ENCODE results near the gene PRKG1. TPM values are rescaled to one million over a fixed set of nuclear protein-coding genes. Genes with fewer than 3 reads are reported as not detected.
A peak's percentile ranks its signal among the peaks of the same experiment; 100 is the strongest.
"Not testable (repeated sequence)": the region's sequence is repeated elsewhere in the genome, so short reads cannot be mapped to it uniquely, and the experiment has no call there.

PRKG1 gene
- total RNA-seq, 1 experiment from 2014 or later, result 1.7 TPM

DNA sequence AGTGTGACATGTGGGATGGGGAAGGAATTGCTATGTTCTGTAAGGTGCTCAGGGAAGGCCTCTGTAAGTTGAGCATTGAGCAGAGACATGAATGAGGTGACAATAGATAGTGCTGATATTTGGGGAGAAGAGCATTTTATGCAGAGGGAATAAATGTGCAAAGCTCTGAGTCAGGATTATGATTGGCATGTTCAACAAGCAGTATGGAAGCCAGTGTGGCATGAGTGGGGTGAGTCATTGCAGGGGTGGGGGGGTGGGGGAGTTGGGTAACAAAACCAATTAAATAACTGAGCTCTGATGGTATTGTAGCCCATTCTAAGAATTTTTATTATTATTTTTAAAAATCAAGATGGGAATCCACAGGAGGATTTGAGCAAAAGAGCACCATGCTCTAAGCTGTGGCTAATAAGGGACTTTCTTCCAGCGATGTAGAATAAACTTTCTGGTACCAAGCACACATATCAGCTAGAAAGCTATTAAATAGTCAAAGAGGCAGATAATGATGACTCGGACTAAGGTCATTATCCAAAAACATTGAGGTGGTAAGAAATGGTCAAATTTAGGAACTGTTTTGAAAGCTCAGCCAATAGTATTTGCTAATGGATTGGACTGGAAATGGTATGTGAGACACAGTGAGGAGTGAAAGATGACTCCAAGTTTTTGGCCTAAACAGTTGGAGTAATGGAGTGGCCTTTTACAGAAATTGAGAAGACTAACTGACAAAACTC, 96.4 kb downstream of the PRKG1 start:
- DNase-seq (ENCODE audit: low read depth), result peak; percentile 28

DNA sequence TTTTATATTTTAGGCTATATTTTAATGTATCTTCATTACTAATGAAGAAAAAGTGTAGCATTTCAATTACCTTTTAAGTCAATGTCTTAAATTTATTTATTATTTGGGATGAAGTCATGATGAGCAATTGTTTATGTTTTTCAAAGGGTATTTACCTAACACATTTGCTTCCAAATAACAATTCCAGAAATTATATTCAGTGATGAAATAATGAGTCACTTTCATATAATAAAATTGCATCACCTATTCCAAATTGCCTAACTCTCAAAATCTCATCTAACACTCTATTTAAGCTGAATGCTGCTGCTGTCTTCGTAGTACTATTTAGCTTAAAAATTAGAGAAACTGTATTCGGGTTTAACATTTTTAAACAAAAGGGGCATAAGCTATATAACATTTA, 97.7 kb downstream of the PRKG1 start:
- no peak for DNase-seq (ENCODE audit: low read depth)

DNA sequence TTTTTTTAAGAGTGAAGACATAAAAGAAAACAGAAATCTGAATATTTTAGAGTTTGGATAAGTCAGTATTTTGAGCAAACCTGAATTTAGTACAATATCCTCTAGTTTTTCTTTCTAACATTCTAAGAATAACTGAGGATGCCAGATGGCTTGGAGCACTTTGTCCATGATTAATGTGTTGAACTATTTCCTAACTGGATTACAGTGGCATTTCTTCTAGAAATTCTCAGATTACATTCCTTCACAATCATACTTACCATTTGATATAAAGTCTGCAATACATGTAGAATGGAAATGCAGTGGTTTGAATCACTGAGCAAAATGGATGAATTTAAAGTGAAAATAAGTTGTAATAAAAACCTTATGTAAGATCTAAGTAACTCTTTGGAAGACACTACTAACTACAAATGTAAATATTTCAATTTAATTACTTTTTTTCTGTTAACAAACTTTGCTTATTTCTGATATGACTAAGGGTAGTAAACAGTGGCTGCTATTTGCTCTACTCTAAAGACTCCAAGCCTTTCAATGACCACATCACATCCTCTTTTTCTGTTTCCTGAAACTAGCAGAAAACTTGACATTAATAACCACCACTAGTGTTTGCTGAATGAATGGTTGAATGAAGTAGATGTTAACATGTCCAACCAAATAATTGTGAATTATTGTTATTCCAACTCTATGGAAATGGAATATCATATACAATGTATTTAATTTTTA, 102.8 kb downstream of the PRKG1 start:
- DNase-seq (ENCODE audit: low read depth), result peak; percentile 34

- DNase-seq (ENCODE audit: low read depth), result no peak
Observed at GRCh38 chr10:51178634-51179033, 104.3 kb downstream of the PRKG1 start.

DNA sequence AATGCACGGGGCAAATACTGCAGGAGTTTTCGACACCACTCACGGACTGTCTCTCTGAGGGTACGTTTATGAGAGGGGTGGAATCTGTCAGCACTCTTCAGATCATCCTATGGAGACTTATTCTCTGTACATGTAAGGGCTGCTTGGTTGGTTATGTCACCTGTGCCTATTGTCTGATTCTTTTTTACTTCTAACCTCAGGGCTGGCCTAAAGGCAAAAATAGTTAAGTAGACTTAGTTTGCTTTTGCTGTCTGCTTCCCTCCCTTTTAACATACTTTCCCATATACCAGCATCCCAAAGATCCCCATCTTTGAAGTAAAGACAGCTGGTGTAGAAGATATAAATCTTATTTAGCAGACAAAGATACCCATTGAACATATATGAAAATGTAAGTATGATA, 105.9 kb downstream of the PRKG1 start:
- no peak for DNase-seq (ENCODE audit: low read depth)

GRCh38 chr10:51183783-51184182, 109.5 kb downstream of the PRKG1 start:
- DNase-seq (ENCODE audit: low read depth), result no peak

GRCh38 chr10:51186361-51186760, 112.1 kb downstream of the PRKG1 start:
- no peak for DNase-seq (ENCODE audit: low read depth)

DNA sequence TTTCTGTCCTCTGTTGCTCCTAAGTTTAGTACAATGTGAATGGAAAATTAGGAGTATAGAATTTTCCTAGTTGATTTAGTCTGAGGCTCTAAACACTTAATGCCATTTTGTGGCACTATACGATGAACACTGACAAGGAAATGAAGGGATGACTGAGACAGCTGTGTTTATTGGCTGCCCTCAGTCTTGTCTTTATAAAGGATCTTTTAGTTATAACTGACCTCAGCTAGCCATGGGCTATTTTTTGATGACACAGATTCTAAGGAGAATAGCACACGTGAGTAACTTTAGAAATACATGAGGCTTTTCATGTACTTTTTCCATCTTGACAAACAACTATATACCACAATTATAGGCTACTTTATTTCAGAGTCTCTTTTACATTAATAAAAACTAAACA, 113.7 kb downstream of the PRKG1 start:
- DNase-seq (ENCODE audit: low read depth), result no peak

GRCh38 chr10:51188866-51189265, 114.6 kb downstream of the PRKG1 start:
- DNase-seq (ENCODE audit: low read depth), result no peak

GRCh38 chr10:51196508-51197175, 122.4 kb downstream of the PRKG1 start:
- no peak for DNase-seq (ENCODE audit: low read depth)

DNA sequence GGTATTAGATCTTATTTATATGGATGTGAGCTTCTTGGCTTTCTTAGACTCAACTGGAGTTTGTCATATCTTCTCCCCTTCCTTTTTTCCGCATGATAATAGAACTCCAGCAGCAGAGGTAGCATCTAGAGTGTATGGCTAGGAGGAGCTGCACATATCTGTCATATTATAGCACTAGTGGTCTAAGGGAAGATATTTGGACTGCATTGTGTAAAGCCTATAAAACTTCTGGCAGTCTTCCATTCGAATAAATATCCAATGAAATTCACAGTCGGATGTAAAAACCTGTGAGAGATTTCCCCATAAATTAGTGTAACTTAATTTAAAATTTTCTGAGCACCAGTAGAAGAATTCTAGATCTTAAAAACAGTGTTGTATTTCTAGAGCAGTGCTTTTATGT, 123.9 kb downstream of the PRKG1 start:
- no peak for DNase-seq (ENCODE audit: low read depth)

DNA sequence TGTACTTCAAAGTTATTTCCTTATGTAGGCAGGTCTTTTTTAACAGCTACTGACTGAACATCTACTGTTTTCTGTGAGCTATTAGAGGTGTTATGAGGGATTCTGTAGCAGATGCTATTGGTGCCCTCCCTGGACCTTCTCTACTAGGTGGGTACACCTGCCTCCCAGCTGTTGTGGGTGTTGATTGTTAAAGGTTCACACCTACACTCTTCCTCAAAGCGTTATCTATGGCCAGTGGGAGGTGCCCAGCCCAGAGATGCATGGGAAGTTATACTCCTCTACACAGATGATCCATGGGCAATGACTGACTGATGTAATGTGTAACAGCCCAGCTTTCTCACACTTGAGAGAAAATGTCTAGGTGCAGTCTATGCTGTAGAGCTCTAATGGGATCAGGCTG, 127.7 kb downstream of the PRKG1 start:
- DNase-seq (ENCODE audit: low read depth), result no peak

DNA sequence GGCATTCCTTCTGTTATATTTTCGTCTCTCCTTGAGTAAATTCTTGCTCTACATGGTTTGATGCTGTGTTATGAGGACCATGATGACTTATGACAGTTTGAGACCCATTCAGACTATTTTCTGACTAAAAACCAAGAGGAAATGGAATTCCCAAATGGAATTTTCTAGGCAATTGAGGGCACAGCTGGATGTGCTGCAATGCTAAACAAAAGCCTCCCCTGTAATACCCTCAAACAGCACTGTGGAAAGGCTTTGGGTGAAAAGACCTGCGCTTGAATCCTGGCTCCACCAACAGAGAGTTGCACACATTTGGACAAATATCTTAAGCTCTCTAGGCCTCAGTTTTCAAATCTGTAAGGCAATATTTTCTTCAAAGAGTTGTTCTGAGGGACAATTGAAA, 129.1 kb downstream of the PRKG1 start:
- DNase-seq (ENCODE audit: low read depth), result no peak

- no peak for DNase-seq (ENCODE audit: low read depth)
Observed at GRCh38 chr10:51204066-51204465, 129.8 kb downstream of the PRKG1 start.

DNA sequence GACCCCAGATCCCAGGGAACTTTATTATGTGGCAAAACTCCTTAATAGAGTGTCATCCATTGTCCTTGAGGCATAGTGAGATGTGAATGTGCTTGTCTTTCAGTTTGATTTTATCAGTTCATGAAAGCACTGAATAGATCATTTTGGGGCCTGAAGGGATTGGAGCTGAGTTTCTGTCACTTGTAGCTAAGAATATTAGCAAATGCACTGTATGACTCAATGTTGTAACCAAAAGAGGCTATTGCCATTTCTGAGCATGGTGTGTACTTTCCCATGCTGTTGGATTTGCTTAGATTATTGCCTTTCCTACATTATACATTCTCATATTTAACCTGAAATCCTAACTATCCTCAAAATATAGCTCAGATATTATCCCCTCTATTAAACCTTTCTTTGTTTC, 130.4 kb downstream of the PRKG1 start:
- no peak for DNase-seq (ENCODE audit: low read depth)

DNA sequence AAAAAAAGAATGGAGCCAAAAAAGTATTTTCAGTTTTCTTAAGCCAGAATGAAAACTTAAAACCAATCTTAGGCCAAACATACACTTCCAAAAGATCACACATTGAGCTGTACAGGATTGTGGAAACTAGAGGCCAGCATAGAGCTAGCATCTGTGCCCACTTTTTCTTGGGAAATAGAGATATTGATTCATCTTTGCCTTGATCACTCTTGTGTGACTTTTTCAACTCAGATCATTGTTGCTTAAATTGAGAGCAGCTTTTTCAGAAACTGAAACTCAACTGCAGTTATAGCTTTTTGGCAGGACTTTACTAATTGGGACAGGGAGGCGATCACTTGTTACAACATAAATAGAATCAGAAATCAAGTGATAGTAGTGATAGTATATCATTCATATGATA, 132.2 kb downstream of the PRKG1 start:
- no peak for DNase-seq (ENCODE audit: low read depth)

DNA sequence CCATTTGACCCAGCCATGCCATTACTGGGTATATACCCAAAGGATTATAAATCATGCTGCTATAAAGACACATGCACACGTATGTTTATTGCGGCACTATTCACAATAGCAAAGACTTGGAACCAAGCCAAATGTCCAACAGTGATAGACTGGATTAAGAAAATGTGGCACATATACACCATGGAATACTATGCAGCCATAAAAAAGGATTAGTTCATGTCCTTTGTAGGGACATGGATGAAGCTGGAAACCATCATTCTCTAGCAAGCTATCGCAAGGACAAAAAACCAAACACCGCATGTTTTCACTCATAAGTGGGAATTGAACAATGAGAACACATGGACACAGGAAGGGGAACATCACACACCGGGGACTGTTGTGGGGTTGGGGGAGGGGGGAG, 138.7 kb downstream of the PRKG1 start:
- DNase-seq (ENCODE audit: low read depth), result not testable (repeated sequence)

- no peak for DNase-seq (ENCODE audit: low read depth)
Observed at GRCh38 chr10:51214207-51215196, 140.2 kb downstream of the PRKG1 start.

DNA sequence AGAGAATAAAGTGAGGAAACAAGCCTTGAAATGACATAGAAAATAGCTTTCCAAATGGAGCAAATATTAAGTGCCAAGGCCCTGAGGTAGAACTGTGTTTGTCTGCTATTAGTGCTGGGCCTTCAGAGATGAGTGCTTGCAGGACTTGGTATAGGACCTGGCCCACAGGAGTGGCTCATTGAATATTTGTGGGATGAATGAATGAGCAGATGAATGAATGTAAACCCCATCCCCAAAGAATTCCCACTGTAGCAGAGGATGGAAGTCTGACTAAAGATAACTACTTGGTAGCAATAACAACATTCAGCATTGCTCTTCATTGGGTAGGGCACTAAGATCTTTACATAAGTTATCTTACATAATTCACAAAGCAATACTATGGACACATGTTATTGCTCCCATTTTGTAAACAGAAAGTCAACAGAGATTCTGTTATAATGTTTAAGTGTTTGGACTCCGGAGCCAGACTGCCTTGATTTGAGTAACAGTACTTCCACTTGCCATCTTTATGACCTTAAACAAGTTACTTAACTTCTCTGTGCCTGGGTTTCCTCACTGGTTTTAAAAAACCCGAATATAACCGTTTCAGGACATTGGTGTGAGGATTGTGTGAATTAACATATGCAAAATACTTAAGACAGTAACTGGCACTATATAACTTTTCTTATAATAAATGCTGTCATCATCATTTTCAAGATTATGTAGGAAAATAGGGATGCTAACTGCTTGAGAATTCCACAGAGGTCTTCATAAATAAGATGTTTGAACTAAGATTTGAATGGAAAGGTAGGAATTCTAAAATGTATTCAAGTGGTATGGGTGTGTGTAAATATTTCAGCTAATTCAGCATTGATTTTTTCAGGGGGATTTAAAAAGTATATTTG, 141.9 kb downstream of the PRKG1 start:
- no peak for DNase-seq (ENCODE audit: low read depth)

DNA sequence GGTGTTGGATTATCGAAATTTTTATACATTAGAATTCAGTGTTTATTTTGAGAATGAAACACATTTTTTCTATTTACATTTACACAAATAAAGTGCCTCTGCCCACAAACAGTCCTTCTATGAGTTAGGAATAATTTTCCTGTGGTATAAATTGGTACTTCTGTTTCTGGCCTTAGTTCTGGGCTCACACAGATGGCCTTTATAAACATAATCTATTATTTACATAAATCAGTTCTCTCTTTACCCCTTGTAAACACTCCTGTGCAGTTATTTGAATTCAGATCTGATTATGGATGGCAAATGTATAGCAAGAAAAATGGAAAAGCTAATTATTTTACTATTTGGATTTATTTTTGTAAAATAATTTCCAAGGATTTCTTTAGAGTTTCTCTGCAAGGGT, 143.2 kb downstream of the PRKG1 start:
- no peak for DNase-seq (ENCODE audit: low read depth)

DNA sequence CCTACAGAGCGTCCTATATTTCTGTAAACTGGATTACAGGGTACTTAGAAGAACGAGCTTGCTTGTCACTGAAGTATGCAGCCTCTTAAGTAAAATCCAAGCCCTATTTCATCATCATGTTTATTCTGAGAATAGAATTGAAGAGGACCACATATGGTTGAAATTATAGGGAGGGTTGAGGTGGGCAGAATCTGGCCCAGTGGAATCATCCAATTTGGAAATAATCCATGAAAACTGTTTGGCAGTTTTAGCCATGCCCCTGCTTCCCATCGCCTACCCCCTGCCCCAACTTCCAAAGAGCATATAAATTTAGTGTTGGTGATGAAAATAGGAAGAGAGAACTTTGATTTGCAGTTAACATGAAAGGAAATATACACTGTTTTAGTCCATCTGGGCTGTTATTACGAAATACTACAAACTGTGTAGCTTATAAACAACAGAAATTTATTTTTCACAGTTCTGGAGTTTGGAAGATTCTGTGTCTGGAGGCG, 150.4 kb downstream of the PRKG1 start:
- DNase-seq (ENCODE audit: low read depth), result no peak

Data from M059J (cell line).